DND-41 (cell line): ENCODE measurements around the gene MAX.

Experiments used
- ATAC-seq: fragments of 200-7000 bp; cut with Tn5 transposase; 3 replicates; pipeline ENCODE4 v1.9.1; 2021; ENCODE audit warnings: low read depth; ENCODE audit not compliant: insufficient read depth
- DNase-seq: peaks from one replicate; pipeline ENCODE4 v3.0.0-alpha.2; 2020
- H2AFZ ChIP-seq: 2 replicates; pipeline ENCODE4 v1.6.0; 2012; ENCODE audit warnings: low read depth, low read length
- H3K27ac ChIP-seq: 2 replicates; pipeline ENCODE4 v1.5.1; 2012; ENCODE audit warnings: low read length, inconsistent platforms
- H3K27me3 ChIP-seq: fragments of 200-600 bp; sonication (generic); 2 replicates; pipeline ENCODE4 v1.6.0; 2012; ENCODE audit warnings: low read length, mild to moderate bottlenecking, inconsistent platforms; ENCODE audit not compliant: insufficient read depth, poor library complexity
- H3K36me3 ChIP-seq: 2 replicates; pipeline ENCODE4 v1.5.1; 2012; ENCODE audit warnings: low read length, inconsistent platforms; ENCODE audit not compliant: insufficient read depth
- H3K4me1 ChIP-seq: 2 replicates; pipeline ENCODE4 v1.5.1; 2012; ENCODE audit warnings: mild to moderate bottlenecking, low read length; ENCODE audit not compliant: insufficient read depth
- H3K4me2 ChIP-seq: 2 replicates; pipeline ENCODE4 v1.6.0; 2012; ENCODE audit warnings: mild to moderate bottlenecking, moderate library complexity, low read length, inconsistent platforms; ENCODE audit not compliant: insufficient read depth
- H3K4me3 ChIP-seq, 2 experiments: fragments of 200-600 bp in 1 of 2; shearing (Covaris generic) in 1 of 2; 2 replicates each; pipeline ENCODE4 v1.5.1; 2012 to 2016; ENCODE audit warnings: inconsistent platforms in 2 of 2, low read length in 2 of 2, mild to moderate bottlenecking in 2 of 2, low read depth in 1 of 2, moderate library complexity in 1 of 2
- H3K79me2 ChIP-seq: 2 replicates; pipeline ENCODE4 v1.6.0; 2012; ENCODE audit warnings: low read length, inconsistent platforms; ENCODE audit not compliant: insufficient read depth
- H3K9ac ChIP-seq: 2 replicates; pipeline ENCODE4 v1.6.0; 2012; ENCODE audit warnings: low read depth, mild to moderate bottlenecking, inconsistent platforms, low read length, moderate library complexity
- H3K9me3 ChIP-seq: 2 replicates; pipeline ENCODE4 v1.5.1; 2012; ENCODE audit warnings: low read length, moderate library complexity, mild to moderate bottlenecking, inconsistent platforms; ENCODE audit not compliant: insufficient read depth, severe bottlenecking
- H4K20me1 ChIP-seq: 2 replicates; pipeline ENCODE4 v1.6.0; 2012; ENCODE audit warnings: low read length; ENCODE audit not compliant: insufficient read depth
- CTCF ChIP-seq: IDR thresholded peaks from 2 replicates; pipeline ENCODE4 v1.5.1; 2012; ENCODE audit warnings: borderline replicate concordance, low read length, moderate library complexity, mild to moderate bottlenecking; ENCODE audit not compliant: poor library complexity, severe bottlenecking; ENCODE audit errors: extremely low read depth
- EZH2 ChIP-seq: IDR thresholded peaks from 3 replicates; pipeline ENCODE4 v1.6.1; 2012; ENCODE audit warnings: borderline replicate concordance, low read depth, mild to moderate bottlenecking, moderate library complexity, low read length, inconsistent platforms; ENCODE audit not compliant: severe bottlenecking

MAX gene

GRCh38 chr14:65042296-65042695 is 60.0 kb downstream of the MAX start:
- no peaks in the 10 kb centered on the region for H3K4me1 ChIP-seq
- no peak overlapping the region for H3K27ac ChIP-seq
- H3K27me3 ChIP-seq, result no peaks in the 10 kb centered on the region
- H3K9me3 ChIP-seq, result no peaks in the 10 kb centered on the region
- no peaks in the 10 kb centered on the region for H4K20me1 ChIP-seq
- no peak overlapping the region for H3K4me2 ChIP-seq
- no peaks in the 10 kb centered on the region for H3K79me2 ChIP-seq
- H3K36me3 ChIP-seq, result peaks cover 39% of the 10 kb centered on the region
- ATAC-seq, result no peak
- no peak for DNase-seq
- TF ChIP-seq CTCF (no peak), EZH2 (no peak)
- H2AFZ ChIP-seq, result no peak overlapping the region
- H3K4me3 ChIP-seq, result no peak overlapping the region
- H3K9ac ChIP-seq, result no peak overlapping the region

- Histone ChIP-seq H3K36me3 (peaks cover 34% of the 10 kb centered on the region), H3K27me3 (no peaks in the 10 kb centered on the region), H4K20me1 (no peaks in the 10 kb centered on the region), H3K79me2 (no peaks in the 10 kb centered on the region), H3K4me2 (no peak overlapping the region), H3K4me3 (no peak overlapping the region), H3K4me1 (no peaks in the 10 kb centered on the region), H3K9me3 (no peaks in the 10 kb centered on the region), H3K27ac (no peak overlapping the region), H2AFZ (no peak overlapping the region), H3K9ac (no peak overlapping the region)
- TF ChIP-seq EZH2 (no peak), CTCF (no peak)
- DNase-seq, result no peak
- no peak for ATAC-seq
These were observed 60.8 kb downstream of the MAX start for GRCh38 chr14:65041434-65041915.

GRCh38 chr14:65040666-65041433 is 61.5 kb downstream of the MAX start:
- Histone ChIP-seq H3K4me1 (no peaks in the 10 kb centered on the region), H3K9ac (no peak overlapping the region), H3K4me2 (no peak overlapping the region), H3K79me2 (no peaks in the 10 kb centered on the region), H3K4me3 (no peak overlapping the region), H3K36me3 (peaks cover 34% of the 10 kb centered on the region), H2AFZ (no peak overlapping the region), H3K27me3 (no peaks in the 10 kb centered on the region), H3K27ac (no peak overlapping the region), H3K9me3 (no peaks in the 10 kb centered on the region), H4K20me1 (no peaks in the 10 kb centered on the region)
- DNase-seq, result no peak
- no peak for ATAC-seq
- TF ChIP-seq CTCF (no peak), EZH2 (no peak)
